HEK293 (cell line): ENCODE results near the gene UBA1.

ENCODE experiments used
- BCL11A ChIP-seq: fragments of 450-650 bp; formaldehyde crosslinking; IDR thresholded peaks from 2 replicates; pipeline ENCODE4 v1.5.1; 2016; ENCODE audit warnings: low read depth, missing biosample characterization, missing genetic modification characterization
- CTCF ChIP-seq: fragments of 450-650 bp; formaldehyde crosslinking; IDR thresholded peaks from 2 replicates; pipeline ENCODE4 v1.5.1; 2016; ENCODE audit warnings: missing biosample characterization, missing genetic modification characterization
- KLF7 ChIP-seq: fragments of 450-650 bp; formaldehyde crosslinking; IDR thresholded peaks from 2 replicates; pipeline ENCODE4 v1.5.1; 2016; ENCODE audit warnings: missing biosample characterization, missing genetic modification characterization, borderline replicate concordance
- MYNN ChIP-seq: fragments of 450-650 bp; formaldehyde crosslinking; IDR thresholded peaks from 2 replicates; pipeline ENCODE4 v1.5.1; 2016; ENCODE audit warnings: missing biosample characterization, missing genetic modification characterization, borderline replicate concordance
- MZF1 ChIP-seq: fragments of 450-650 bp; formaldehyde crosslinking; IDR thresholded peaks from 2 replicates; pipeline ENCODE4 v1.5.1; 2017; ENCODE audit warnings: missing biosample characterization, missing genetic modification characterization, borderline replicate concordance
- REST ChIP-seq: fragments of 450-650 bp; formaldehyde crosslinking; IDR thresholded peaks from 2 replicates; pipeline ENCODE4 v1.5.1; 2016; ENCODE audit warnings: missing biosample characterization, missing genetic modification characterization
- TSHZ1 ChIP-seq: fragments of 450-650 bp; formaldehyde crosslinking; IDR thresholded peaks from 2 replicates; pipeline ENCODE4 v1.5.1; 2016; ENCODE audit warnings: missing biosample characterization, missing genetic modification characterization, borderline replicate concordance
- YY1 ChIP-seq: fragments of 450-650 bp; formaldehyde crosslinking; IDR thresholded peaks from 2 replicates; pipeline ENCODE4 v1.5.1; 2018; ENCODE audit warnings: missing biosample characterization, missing genetic modification characterization
- ZBTB44 ChIP-seq: fragments of 450-650 bp; IDR thresholded peaks from 2 replicates; pipeline ENCODE4 v1.5.1; 2018; ENCODE audit warnings: missing biosample characterization, mild to moderate bottlenecking, missing genetic modification characterization
- ZBTB8A ChIP-seq: fragments of 450-650 bp; formaldehyde crosslinking; IDR thresholded peaks from 2 replicates; pipeline ENCODE4 v1.5.1; 2016; ENCODE audit warnings: missing biosample characterization, missing genetic modification characterization
- ZNF274 ChIP-seq, 2 experiments: fragments of 200-500 bp in 1 of 2; fragments of 450-650 bp in 1 of 2; sonication (Bioruptor generic) in 1 of 2; formaldehyde crosslinking in 1 of 2; IDR thresholded peaks; 2 replicates each; pipeline versions ENCODE4 v1.5.1 to v1.6.1; 2014 to 2016; ENCODE audit warnings: borderline replicate concordance in 1 of 2, inconsistent platforms in 1 of 2, low read length in 1 of 2, missing biosample characterization in 1 of 2, missing genetic modification characterization in 1 of 2
- ZNF830 ChIP-seq: fragments of 450-650 bp; IDR thresholded peaks from 2 replicates; pipeline ENCODE4 v1.5.0; 2018; ENCODE audit warnings: missing biosample characterization, missing genetic modification characterization, low read depth, mild to moderate bottlenecking, moderate library complexity
- TF ChIP-seq, protein P1 (sequence below): IDR thresholded peaks from 2 replicates; pipeline ENCODE4 v1.6.1; 2011; ENCODE audit warnings: mild to moderate bottlenecking, low read depth, low read length, borderline replicate concordance
- TF ChIP-seq, protein P2 (sequence below): fragments of 450-650 bp; formaldehyde crosslinking; IDR thresholded peaks from 2 replicates; pipeline ENCODE4 v1.5.1; 2016; ENCODE audit warnings: missing biosample characterization, missing genetic modification characterization, low read depth

GRCh38 chrX:47200385-47201150 is 6.9 kb downstream of the UBA1 start:
- TF ChIP-seq REST (tag by site-specific recombination) = no peak
- TF ChIP-seq CTCF (tag by site-specific recombination) = no peak
- TF ChIP-seq ZNF830 (tag by site-specific recombination) = no peak
- no peak for TF ChIP-seq MZF1 (tag by site-specific recombination)
- no peak for TF ChIP-seq ZBTB8A
- TF ChIP-seq MYNN (tag by site-specific recombination) = no peak
- no peak for TF ChIP-seq ZNF274 (IDR thresholded peaks at IDR 0.05; ENCODE audit: low read length)
- no peak for TF ChIP-seq ZNF274 (tag by site-specific recombination; IDR thresholded peaks at IDR 0.05; ENCODE audit: borderline replicate concordance)
- TF ChIP-seq, protein P1, sequence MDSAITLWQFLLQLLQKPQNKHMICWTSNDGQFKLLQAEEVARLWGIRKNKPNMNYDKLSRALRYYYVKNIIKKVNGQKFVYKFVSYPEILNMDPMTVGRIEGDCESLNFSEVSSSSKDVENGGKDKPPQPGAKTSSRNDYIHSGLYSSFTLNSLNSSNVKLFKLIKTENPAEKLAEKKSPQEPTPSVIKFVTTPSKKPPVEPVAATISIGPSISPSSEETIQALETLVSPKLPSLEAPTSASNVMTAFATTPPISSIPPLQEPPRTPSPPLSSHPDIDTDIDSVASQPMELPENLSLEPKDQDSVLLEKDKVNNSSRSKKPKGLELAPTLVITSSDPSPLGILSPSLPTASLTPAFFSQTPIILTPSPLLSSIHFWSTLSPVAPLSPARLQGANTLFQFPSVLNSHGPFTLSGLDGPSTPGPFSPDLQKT = no peak
- no peak for TF ChIP-seq TSHZ1 (tag by site-specific recombination)
- no peak for TF ChIP-seq KLF7 (tag by site-specific recombination)
- TF ChIP-seq, protein P2, sequence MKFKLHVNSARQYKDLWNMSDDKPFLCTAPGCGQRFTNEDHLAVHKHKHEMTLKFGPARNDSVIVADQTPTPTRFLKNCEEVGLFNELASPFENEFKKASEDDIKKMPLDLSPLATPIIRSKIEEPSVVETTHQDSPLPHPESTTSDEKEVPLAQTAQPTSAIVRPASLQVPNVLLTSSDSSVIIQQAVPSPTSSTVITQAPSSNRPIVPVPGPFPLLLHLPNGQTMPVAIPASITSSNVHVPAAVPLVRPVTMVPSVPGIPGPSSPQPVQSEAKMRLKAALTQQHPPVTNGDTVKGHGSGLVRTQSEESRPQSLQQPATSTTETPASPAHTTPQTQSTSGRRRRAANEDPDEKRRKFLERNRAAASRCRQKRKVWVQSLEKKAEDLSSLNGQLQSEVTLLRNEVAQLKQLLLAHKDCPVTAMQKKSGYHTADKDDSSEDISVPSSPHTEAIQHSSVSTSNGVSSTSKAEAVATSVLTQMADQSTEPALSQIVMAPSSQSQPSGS (tag by site-specific recombination) = no peak
- no peak for TF ChIP-seq ZBTB44
- no peak for TF ChIP-seq BCL11A
- no peak for TF ChIP-seq YY1 (tag by site-specific recombination)
